Endothelial cell of umbilical vein (primary cell): ENCODE measurements around the gene GRK1. TPM values are rescaled to one million over a fixed set of nuclear protein-coding genes. Genes with fewer than 3 reads are reported as not detected.

Experiments
- BruUV-seq: library from RNA; stranded (reverse); fragments of 400-500 nt; replicated peaks from 2 replicates; lab custom pipeline; 2021; lab: Mats Ljungman, UMichigan
- CTCF ChIA-PET: fragments of 300-600, 350-600 bp; sonication (Branson Sonifier 250); formaldehyde crosslinking; loops from one replicate; lab custom pipeline; 2021; ENCODE audit warnings: antibody characterized with exemption, inconsistent platforms; lab: Charles Lee
- POLR2A ChIA-PET: fragments of 300-600, 350-600 bp; sonication (Branson Sonifier 250); formaldehyde crosslinking; loops from one replicate; lab custom pipeline; 2021; ENCODE audit warnings: antibody characterized with exemption, inconsistent platforms; lab: Charles Lee
- DNase-seq: peaks from one replicate; pipeline ENCODE4 v3.0.0-alpha.2; 2011; ENCODE audit warnings: low read depth, low spot score
- FAIRE-seq: peaks from 2 replicates; lab custom pipeline; 2011; peaks lifted over from hg19 to GRCh38; lab: Jason Lieb, UNC
- H2AFZ ChIP-seq: 2 replicates; pipeline ENCODE4 v1.6.0; 2012; ENCODE audit warnings: low read depth, low read length, control low read depth, inconsistent platforms
- H3K27ac ChIP-seq: 2 replicates; pipeline ENCODE4 v1.5.1; 2011; ENCODE audit warnings: low read depth, mild to moderate bottlenecking, control low read depth, low read length, moderate library complexity; ENCODE audit not compliant: insufficient read depth
- H3K27me3 ChIP-seq, 2 experiments: 2 replicates each; pipeline versions ENCODE4 v1.6.0 to v1.6.1; 2011; ENCODE audit warnings: low read length in 2 of 2, mixed read lengths in 1 of 2; ENCODE audit not compliant: control insufficient read depth in 2 of 2, insufficient read depth in 2 of 2
- H3K36me3 ChIP-seq, 2 experiments: 2 replicates in 1 of 2; 3 replicates in 1 of 2; pipeline ENCODE4 v1.5.1; 2011; ENCODE audit warnings: low read length in 2 of 2, mild to moderate bottlenecking in 1 of 2, moderate library complexity in 1 of 2; ENCODE audit not compliant: control insufficient read depth in 2 of 2, insufficient read depth in 2 of 2; ENCODE audit errors: extremely low read depth in 1 of 2
- H3K4me1 ChIP-seq: 3 replicates; pipeline ENCODE4 v1.5.1; 2011; ENCODE audit warnings: mild to moderate bottlenecking, low read length; ENCODE audit not compliant: control insufficient read depth, insufficient read depth; ENCODE audit errors: extremely low read depth
- H3K4me2 ChIP-seq: 2 replicates; pipeline ENCODE4 v1.6.1; 2011; ENCODE audit warnings: low read length, control low read depth, mixed read lengths; ENCODE audit not compliant: insufficient read depth
- H3K4me3 ChIP-seq, 3 experiments: fragments of 200-600 bp in 1 of 3; sonication (generic), shearing (Covaris generic) in 1 of 3; replicated peaks in 1 of 3; 2 replicates each; pipeline ENCODE4 v1.5.1; 2011 to 2016; ENCODE audit warnings: control low read depth in 3 of 3, low read length in 3 of 3, mild to moderate bottlenecking in 2 of 3, inconsistent platforms in 1 of 3, low read depth in 1 of 3, moderate library complexity in 1 of 3; ENCODE audit not compliant: insufficient read depth in 1 of 3
- H3K79me2 ChIP-seq: 2 replicates; pipeline ENCODE4 v1.6.0; 2012; ENCODE audit warnings: low read length, inconsistent platforms; ENCODE audit not compliant: control insufficient read depth, insufficient read depth
- H3K9ac ChIP-seq: replicated peaks from 2 replicates; pipeline ENCODE3; 2011; ENCODE audit warnings: low read length, control low read depth; ENCODE audit not compliant: insufficient read depth; ENCODE audit errors: extremely low read depth
- H3K9me1 ChIP-seq: replicated peaks from 3 replicates; pipeline ENCODE4 v1.6.0; 2011; ENCODE audit warnings: mild to moderate bottlenecking, low read length; ENCODE audit not compliant: control insufficient read depth, insufficient read depth; ENCODE audit errors: extremely low read depth
- H3K9me3 ChIP-seq: replicated peaks from 2 replicates; pipeline ENCODE4 v1.5.1; 2012; ENCODE audit warnings: low read length, inconsistent platforms; ENCODE audit not compliant: control insufficient read depth, insufficient read depth
- H4K20me1 ChIP-seq: replicated peaks from 2 replicates; pipeline ENCODE3; 2011; ENCODE audit warnings: mild to moderate bottlenecking, low read length; ENCODE audit not compliant: control insufficient read depth, insufficient read depth; ENCODE audit errors: extremely low read depth
- EZH2 ChIP-seq: IDR thresholded peaks from 2 replicates; pipeline ENCODE4 v1.6.1; 2012; ENCODE audit warnings: borderline replicate concordance, low read depth, mild to moderate bottlenecking, moderate library complexity, low read length, inconsistent platforms; ENCODE audit not compliant: severe bottlenecking
- FOS ChIP-seq: IDR thresholded peaks from 2 replicates; pipeline ENCODE4 v1.6.1; 2011; ENCODE audit warnings: mild to moderate bottlenecking, low read length, moderate library complexity, borderline replicate concordance; ENCODE audit not compliant: insufficient read depth
- GATA2 ChIP-seq: IDR thresholded peaks from 2 replicates; pipeline ENCODE4 v1.7.0; 2011; ENCODE audit warnings: low read depth, mild to moderate bottlenecking, moderate library complexity, mixed read lengths, low read length; ENCODE audit not compliant: insufficient read length, insufficient read depth
- JUN ChIP-seq: IDR thresholded peaks from 2 replicates; pipeline ENCODE4 v1.6.1; 2011; ENCODE audit warnings: borderline replicate concordance, low read depth; ENCODE audit not compliant: insufficient read length, insufficient read depth
- MYC ChIP-seq: IDR thresholded peaks from one replicate; pipeline ENCODE4 v1.6.1; 2011; ENCODE audit warnings: mild to moderate bottlenecking, low read depth, low read length
- POLR2A ChIP-seq: IDR thresholded peaks from 2 replicates; pipeline ENCODE4 v1.6.1; 2012; ENCODE audit warnings: low read depth, mild to moderate bottlenecking, control low read depth, low read length
- POLR2AphosphoS5 ChIP-seq: IDR thresholded peaks from 2 replicates; pipeline ENCODE4 v1.6.1; 2012; ENCODE audit warnings: low read depth, mild to moderate bottlenecking, control low read depth, low read length, moderate library complexity; ENCODE audit not compliant: insufficient read depth
- dilution Hi-C: fragments of 300-500 bp; cut with MboI; formaldehyde crosslinking; loops from one replicate; pipeline ENCODE4 v1.15.0; 2019; ENCODE audit warnings: low sequenced_read_pairs; ENCODE audit not compliant: extremely low pct_ligation_motif_present
- intact Hi-C: fragments of 100-400 bp; cut with micrococcal nuclease; formaldehyde crosslinking; loops from one replicate; pipeline ENCODE4 v1.10.0; 2022
- polyA plus RNA-seq, 4 experiments: library from polyadenylated mRNA; depleted of rRNA in 3 of 4; stranded (reverse) in 3 of 4; unstranded in 1 of 4; fragments of >200 nt; gene quantifications; 2 replicates each; pipeline versions ENCODE4 v1.2.1 to v1.2.3, GENCODE V29; 2011 to 2012; ENCODE audit warnings: missing spikeins in 1 of 4
- total RNA-seq: library from RNA; stranded (reverse); gene quantifications from 2 replicates; pipeline ENCODE4 v1.2.3, GENCODE V29; 2021
- TF ChIP-seq, protein P1 (sequence below): IDR thresholded peaks from 2 replicates; pipeline ENCODE4 v1.6.1; 2011; ENCODE audit not compliant: insufficient read depth, insufficient read length
- TF ChIP-seq, protein P2 (sequence below), 2 donors: IDR thresholded peaks; 1 replicate in 1 of 2; 2 replicates in 1 of 2; pipeline ENCODE4 v1.5.1; 2011; ENCODE audit warnings: low read length in 2 of 2, mild to moderate bottlenecking in 2 of 2, moderate library complexity in 2 of 2, control low read depth in 1 of 2, inconsistent platforms in 1 of 2, low read depth in 1 of 2; ENCODE audit not compliant: insufficient read depth in 1 of 2; ENCODE audit errors: extremely low read depth in 1 of 2

Gene GRK1
- total and polyA plus RNA-seq, 2 donors (not counting 3 experiments of a cell fraction or from before 2014, with no cell fraction given) = not detected

DNA sequence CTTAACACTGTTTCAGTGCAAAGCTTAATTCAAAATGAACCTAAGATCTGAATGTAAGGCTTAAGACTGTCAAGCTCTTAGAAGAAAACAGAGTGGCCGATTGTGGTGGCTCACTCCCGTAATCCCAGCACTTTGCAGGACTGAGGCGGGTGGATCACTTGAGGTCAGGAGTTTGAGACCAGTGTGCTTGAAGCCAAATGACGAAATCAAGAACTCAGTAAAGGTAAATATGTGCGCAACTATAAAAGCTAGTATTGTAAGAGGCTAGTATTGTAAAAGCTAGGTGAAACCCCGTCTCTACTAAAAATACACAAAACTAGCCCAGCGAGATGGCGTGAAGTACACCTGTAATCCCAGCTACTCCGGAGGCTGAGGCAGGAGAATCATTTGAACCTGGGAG, 21.7 kb upstream of the GRK1 start:
- Histone ChIP-seq H3K9ac (no peak overlapping the region), H3K27ac (no peak overlapping the region), H3K79me2 (no peaks in the 10 kb centered on the region), H3K4me1 (peaks cover 4% of the 10 kb centered on the region), H3K4me2 (no peak overlapping the region), H3K4me3 (no peak overlapping the region), H4K20me1 (no peaks in the 10 kb centered on the region), H3K9me3 (no peaks in the 10 kb centered on the region), H3K9me1 (no peaks in the 10 kb centered on the region), H3K27me3 (no peaks in the 10 kb centered on the region), H2AFZ (no peak overlapping the region), H3K36me3 (peaks cover 0 to 4% of the 10 kb centered on the region in 2 experiments)
- TF ChIP-seq POLR2AphosphoS5 (no peak), POLR2A (no peak), EZH2 (no peak), JUN (no peak), FOS (no peak), GATA2 (no peak), MYC (no peak)
- TF ChIP-seq, protein P1, sequence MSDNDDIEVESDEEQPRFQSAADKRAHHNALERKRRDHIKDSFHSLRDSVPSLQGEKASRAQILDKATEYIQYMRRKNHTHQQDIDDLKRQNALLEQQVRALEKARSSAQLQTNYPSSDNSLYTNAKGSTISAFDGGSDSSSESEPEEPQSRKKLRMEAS = no peak
- TF ChIP-seq, protein P2, sequence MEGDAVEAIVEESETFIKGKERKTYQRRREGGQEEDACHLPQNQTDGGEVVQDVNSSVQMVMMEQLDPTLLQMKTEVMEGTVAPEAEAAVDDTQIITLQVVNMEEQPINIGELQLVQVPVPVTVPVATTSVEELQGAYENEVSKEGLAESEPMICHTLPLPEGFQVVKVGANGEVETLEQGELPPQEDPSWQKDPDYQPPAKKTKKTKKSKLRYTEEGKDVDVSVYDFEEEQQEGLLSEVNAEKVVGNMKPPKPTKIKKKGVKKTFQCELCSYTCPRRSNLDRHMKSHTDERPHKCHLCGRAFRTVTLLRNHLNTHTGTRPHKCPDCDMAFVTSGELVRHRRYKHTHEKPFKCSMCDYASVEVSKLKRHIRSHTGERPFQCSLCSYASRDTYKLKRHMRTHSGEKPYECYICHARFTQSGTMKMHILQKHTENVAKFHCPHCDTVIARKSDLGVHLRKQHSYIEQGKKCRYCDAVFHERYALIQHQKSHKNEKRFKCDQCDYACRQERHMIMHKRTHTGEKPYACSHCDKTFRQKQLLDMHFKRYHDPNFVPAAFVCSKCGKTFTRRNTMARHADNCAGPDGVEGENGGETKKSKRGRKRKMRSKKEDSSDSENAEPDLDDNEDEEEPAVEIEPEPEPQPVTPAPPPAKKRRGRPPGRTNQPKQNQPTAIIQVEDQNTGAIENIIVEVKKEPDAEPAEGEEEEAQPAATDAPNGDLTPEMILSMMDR (IDR thresholded peaks at IDR 0.05; ENCODE audit: extremely low read depth in 1 of 2, insufficient read depth in 1 of 2, low read depth in 1 of 2, low read length in 2 of 2) = no peak
- CTCF ChIA-PET = no interaction called here
- no TSS peak for BruUV-seq
- POLR2A ChIA-PET = no interaction called here
- dilution Hi-C loops (no loop called here), intact Hi-C loops (no loop called here)
- DNase-seq = no peak
- no peak for FAIRE-seq
